HG02798 (cell line): ENCODE data around the gene WDR90.
A peak's percentile ranks its signal among the peaks of the same experiment; 100 is the strongest.

Experiments
- ATAC-seq: cut with Tn5 transposase; IDR thresholded peaks from one replicate; pipeline ENCODE4 v1.9.1; 2021; ENCODE audit warnings: mild to moderate bottlenecking; ENCODE audit not compliant: unreplicated experiment, poor library complexity

The WDR90 gene

DNA sequence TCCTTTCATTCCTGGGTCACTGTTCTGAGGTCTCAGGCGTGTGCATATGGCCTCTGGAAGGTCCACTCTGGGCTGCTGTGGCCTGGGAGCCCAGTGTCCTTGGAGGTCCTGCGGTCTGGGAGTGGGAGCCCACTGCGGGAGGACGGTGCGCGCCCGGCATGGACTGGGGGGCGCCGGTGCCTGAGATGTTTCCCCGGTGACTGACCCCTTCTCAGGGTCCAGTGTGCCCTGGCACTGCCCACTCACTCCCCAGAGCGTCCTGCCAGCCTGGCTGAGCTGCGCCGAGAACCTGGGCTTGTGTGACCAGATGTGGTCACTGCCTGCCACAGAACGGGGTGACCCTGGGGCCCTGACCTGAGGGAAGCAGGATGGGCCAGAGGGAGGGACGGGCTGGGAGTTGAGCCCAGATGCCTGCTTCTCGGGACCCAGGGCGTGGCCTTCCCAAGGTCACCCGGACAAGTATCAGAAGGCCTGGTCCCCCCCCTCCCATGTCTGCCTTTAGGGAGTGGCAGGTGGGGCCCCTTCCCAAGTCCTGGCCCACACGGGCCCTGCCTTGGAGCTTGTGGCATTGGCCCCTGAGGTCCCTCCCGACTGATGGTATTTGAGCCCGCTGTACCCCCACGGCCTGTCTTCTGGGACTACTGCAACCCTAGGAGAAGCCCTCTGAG, 25.2 kb downstream of the WDR90 start:
- no peak for ATAC-seq

DNA sequence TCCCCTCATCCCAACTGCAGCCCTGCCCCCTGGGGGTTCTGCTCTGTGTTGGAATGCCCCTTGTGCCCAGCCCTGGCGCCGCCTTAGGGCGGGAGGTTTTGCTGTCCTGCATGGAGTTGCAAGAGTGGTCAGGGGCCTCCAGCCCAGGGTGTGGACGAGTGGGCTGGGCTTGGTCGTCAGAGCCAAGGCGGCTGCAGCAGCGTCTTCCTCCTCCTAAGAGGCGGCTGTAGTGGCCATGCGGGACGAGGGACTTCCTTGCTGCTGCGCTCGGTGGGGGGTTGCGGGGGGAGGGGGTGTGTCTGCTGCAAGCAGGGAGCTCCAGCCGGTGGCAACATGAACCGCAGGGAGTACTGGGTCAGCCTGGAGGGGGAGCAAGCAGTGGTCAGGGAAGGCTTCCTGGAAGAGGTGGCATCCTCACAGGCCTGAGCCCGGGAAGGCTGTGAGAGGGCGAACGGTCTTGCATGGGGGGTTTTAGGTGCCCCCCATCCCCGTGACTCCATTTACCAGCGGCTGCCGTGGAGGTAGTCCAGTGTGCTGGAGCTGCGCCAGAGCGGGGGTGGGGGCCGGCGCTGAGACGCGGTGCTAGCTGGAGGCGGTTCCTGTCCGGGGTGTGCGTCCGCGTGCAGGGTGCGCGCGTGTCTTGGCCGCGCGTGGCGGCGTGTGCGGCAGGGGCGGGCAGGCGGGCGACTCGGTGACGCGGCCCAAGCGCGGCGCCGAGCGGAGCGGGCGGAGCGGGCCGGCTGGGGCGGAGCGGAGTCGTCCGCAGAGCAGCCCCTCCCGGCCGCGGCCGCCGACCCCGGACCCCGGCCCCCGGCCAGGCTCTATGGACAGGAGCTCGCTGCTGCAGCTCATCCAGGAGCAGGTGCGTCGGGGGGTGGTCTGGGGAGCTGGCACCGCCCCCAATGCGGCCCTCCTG, 26.1 kb downstream of the WDR90 start, which contains the start of gene RHBDL1:
TSS of gene RHBDL1 (plus strand) at position 704 of the 916 bp plus-strand sequence. CDS start at position 824, 120 bp downstream.
- ATAC-seq = no peak

GRCh38 chr16:675884-676564, 26.9 kb downstream of the WDR90 start:
- no peak for ATAC-seq

DNA sequence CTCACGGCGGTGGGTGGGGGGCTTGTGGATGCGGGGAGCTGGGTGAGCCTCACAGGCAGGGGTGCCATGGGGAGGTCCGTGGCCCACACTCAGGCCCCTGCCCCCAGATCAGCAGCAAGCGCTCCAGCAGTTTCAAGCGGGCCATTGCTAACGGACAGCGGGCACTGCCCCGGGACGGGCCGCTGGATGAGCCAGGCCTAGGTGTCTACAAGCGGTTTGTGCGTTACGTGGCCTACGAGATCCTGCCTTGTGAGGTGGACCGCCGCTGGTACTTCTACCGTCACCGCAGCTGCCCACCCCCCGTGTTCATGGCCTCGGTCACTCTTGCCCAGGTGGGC, 27.4 kb downstream of the WDR90 start:
- ATAC-seq = no peak

DNA sequence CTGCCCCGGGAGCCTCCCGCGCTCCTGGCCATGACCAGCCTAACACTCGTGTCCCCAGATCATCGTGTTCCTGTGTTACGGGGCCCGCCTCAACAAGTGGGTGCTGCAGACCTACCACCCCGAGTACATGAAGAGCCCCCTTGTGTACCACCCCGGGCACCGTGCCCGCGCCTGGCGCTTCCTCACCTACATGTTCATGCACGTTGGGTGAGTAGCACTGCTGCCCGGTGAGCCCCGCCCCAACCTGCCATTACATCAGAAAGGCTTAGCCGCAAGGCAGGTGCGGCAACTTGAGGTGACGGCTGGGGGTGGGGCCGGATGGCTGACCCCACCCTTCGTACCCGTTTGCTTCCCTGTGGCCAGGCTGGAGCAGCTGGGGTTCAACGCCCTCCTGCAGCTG, 27.7 kb downstream of the WDR90 start:
- ATAC-seq = no peak

DNA sequence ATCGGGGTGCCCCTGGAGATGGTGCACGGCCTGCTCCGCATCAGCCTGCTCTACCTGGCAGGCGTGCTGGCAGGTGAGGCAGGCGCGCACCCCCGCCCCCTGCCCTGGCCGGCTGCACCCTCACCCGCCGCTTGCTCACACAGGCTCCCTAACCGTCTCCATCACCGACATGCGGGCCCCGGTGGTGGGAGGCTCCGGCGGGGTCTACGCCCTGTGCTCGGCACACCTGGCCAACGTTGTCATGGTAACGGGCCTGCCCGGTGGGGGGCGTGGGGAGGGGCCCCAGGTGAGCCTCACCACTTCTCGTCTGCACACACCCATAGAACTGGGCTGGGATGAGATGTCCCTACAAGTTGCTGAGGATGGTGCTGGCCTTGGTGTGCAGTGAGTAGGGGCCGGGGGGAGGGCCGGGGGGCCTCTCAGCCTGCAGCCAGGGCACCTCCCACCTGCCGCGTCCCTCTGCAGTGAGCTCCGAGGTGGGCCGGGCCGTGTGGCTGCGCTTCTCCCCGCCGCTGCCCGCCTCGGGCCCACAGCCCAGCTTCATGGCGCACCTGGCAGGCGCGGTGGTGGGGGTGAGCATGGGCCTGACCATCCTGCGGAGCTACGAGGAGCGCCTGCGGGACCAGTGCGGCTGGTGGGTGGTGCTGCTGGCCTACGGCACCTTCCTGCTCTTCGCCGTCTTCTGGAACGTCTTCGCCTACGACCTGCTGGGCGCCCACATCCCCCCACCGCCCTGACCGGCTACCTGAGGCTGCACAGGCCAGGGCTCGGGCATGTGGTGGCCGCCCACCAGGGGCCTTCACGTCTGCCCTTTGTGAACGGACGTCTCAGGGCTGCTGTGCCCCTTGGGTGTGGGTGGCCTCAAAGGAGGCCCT, 28.4 kb downstream of the WDR90 start:
- no peak for ATAC-seq

DNA sequence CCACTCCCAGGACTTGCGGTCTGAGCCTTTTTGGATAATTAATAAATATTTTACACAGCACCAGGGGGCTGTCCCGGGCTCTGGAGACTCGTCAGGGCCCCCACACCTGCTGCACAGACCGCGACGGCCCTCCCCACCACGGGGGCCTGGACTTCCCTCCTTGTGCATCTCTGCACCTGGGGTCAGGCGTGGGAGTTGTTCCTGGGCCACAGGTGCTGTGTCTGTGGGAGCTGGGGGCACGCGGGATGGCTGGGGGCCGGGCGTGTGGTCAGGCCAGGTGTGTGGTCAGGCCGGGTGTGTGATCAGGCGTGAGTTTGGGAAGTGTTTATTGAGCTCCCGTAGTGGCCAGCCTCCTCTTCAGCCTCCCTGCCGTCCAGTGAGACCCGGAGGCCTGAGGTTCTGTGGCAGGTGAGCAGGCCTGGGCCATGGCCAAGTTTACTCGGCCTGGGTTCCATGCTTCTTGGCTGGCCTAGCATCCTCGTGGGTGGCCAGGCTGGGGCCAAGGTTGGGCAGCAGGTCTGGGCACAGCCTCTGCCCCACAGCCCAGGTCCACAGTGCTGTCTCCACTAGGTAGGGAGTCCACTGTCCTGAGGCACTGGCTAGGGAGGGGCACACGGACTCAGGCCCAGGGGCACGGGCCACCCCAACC, 29.2 kb downstream of the WDR90 start:
- no peak for ATAC-seq

DNA sequence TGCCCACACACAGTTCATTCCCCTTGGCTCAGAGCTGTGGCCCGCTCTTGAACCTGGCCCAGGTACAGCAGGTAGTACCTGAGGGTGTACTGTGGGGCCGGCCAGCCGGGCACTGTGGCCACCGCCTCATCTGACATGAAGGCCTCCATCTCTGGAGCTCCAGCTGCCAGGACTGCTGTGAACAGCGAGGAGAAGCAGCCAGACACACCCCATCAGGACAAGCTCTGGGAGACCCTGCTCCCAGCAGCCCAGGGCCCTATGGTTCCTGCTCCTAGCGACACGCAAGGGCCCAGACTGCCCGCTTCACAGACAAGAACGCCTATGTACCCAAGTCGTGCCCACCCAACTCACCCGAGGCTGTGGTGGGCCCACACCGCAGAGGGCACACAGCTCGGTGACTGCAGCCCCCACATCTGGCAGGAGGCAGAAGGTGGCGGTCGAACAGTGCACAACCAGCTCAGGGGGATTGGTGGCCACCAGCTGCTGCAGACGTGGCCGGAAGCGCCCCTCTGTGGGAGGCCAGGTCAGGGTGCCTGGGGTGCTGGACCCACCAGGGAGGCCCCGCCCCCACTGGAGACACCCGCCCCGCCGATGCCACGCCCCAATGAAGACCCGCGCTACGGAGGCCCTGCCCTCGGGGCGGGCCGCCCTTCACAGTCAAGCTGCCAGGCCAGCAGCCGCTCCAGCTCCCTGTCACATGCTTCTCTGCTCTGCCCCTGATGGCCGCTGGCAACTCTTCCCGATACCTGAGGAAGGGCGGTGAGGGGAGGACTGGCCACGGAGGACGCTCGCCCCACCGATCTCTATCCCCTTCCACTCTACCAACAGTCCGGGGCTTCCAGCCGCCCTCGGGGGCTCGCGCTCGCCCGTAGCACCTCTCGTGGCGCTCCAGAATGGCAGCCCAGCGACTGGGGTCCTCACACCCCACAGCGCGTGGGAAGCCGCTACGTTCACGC, 30.0 kb downstream of the WDR90 start:
- no peak for ATAC-seq

DNA sequence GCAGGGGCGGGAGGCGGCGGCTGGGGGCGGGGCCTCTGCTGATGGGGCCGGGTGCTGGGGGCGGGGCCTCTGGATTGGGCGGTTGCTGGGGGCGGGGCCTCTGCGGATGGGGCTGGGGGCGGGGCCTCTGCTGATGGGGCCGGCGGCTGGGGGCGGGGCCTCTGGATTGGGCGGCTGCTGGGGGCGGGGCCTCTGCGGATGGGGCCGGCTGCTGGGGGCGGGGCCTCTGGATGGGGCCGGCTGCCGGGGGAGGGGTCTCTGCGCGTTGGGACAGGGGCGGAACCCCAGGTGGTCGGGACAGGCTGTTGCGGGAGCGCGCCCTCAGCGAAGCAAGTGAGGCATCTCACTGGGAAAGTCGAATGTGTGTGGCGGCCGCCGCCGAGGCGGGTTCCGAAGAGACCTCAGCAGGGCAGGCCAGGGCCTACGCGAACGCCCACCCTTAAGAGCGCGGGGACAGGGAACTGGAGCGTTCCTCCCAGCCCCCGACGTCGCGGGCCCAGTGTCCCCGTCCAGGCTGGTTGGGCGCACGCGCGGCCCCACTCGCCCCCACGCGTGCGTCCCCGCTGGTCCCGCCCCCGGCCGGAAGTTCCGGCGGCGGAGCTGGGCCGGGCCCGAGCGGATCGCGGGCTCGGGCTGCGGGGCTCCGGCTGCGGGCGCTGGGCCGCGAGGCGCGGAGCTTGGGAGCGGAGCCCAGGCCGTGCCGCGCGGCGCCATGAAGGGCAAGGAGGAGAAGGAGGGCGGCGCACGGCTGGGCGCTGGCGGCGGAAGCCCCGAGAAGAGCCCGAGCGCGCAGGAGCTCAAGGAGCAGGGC, 30.9 kb downstream of the WDR90 start, which contains the start of gene STUB1:
TSS of gene STUB1 (plus strand) at position 597 of the 811 bp plus-strand sequence. CDS start at position 713, 116 bp downstream.
- peak; percentile 46 for ATAC-seq

DNA sequence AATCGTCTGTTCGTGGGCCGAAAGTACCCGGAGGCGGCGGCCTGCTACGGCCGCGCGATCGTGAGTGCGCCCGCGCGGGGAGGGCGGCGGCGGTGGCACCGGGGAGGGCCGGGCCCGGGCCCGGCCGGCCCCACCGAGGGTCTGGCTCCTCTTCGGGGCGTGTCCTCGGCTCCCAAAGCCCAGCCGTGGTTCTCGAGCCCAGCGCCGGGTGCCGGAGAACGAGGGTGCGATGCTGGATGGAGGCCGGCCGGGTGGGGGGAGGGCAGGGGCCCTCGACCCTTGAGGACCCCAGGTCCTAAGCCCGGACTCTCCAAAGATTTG, 31.4 kb downstream of the WDR90 start:
- no peak for ATAC-seq

GRCh38 chr16:680967-681745, 32.0 kb downstream of the WDR90 start:
- ATAC-seq = no peak

- ATAC-seq = no peak
Measured at GRCh38 chr16:681746-682427, 32.7 kb downstream of the WDR90 start.

DNA sequence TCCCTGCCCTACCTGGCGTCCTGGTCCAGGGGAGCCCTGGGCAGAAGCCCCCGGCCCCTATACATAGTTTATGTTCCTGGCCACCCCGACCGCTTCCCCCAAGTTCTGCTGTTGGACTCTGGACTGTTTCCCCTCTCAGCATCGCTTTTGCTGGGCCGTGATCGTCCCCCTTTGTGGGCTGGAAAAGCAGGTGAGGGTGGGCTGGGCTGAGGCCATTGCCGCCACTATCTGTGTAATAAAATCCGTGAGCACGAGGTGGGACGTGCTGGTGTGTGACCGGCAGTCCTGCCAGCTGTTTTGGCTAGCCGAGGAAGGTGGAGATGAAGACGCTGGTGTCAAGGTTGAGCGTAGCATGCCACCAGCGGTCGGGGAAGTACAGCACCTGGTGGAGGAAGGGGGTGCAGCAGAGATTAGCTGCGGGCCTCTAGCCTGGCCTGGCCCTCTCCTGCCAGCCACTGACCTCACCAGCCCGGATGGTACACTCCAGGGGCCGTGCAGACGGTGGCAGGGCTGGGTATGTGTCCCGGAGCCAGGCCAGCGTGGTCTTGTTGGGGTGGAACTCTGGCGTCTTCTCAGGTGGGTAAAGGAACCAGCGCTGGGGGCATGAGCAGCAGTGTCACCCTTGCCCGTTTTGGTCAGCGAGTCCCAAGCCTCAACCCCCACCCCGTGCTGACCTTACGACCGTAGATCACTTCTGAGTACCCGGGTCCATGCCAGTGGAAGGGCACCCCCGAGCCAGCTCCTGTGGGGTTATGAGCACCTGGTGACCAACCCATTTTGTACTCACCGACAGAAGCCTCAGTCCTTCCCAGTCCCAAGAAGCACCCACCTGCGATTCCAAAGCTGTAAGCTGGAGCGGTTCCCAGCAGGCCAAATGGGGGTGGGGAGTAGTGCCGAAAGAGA, 33.6 kb downstream of the WDR90 start:
- ATAC-seq = no peak

DNA sequence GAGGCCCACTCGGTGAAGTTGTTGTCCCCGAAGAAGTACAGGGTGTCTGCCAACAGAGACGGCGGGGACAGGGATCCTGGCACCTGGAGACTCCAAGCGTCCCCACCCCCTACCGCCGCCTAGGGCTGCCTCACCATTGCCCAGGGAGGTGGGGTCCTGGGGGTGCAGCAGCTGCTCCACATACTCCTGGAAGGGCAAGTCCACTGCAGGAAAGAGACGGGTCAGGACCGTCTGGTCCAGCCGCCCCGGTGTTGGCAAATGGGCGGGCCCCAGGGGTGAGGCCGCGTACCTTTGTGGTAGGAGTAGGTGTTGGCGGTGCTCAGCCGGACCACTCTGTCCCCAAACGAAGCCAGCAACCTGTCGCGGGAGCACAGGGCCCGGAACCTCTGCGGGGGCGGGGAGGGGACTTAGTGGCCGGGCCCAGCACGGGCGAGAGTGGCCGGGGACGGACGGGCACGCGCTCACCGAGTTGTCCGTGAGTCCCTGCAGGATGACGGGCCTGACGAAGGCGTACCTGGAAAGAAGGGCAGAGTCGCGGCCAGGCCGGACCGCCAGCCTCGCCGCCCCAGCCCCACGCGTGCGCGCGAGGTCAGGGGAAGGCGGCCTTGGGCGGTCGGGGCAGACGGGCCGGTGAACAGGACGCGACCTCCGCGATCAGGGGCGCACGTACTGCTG, 34.4 kb downstream of the WDR90 start:
- ATAC-seq = no peak
